ENCODE data around the gene TUBB2B. TPM values are rescaled to one million over a fixed set of nuclear protein-coding genes. Genes with fewer than 3 reads are reported as not detected.

TUBB2B gene
- total and polyA plus RNA-seq, 10 of the 15 experiments (the other 5 are each of a cell fraction or from before 2014, with no cell fraction given), result 2.6 to 75.2 (median 21.2) TPM

GRCh38 chr6:3273707-3274521 lies 46.5 kb upstream of the TUBB2B start:
- FAIRE-seq (no peak), DNase-seq (ENCODE audit: low read depth, low spot score) (no peak), ATAC-seq (peak; percentile 21; the same call in 1 of the 3 replicates)
- CTCF ChIA-PET, result interaction anchor here (1.0 kb wide), 1 partner anchor 63 kb away, joined by 3 read pairs; no protein-coding TSS in a partner anchor
- no peak for TF ChIP-seq ATF7 (IDR thresholded peaks at IDR 0.05; ENCODE audit: low read depth)
- TF ChIP-seq ZBTB33 (IDR thresholded peaks at IDR 0.05), result no peak
- TF ChIP-seq NKRF (conservative IDR thresholded peaks at IDR 0.05), result no peak
- no peak for TF ChIP-seq MAX (IDR thresholded peaks at IDR 0.05; ENCODE audit: low read depth, low read length)
- no peak for TF ChIP-seq RELA (IDR thresholded peaks at IDR 0.05; ENCODE audit: borderline replicate concordance, partially characterized antibody)
- no peak for TF ChIP-seq POLR2AphosphoS2 (IDR thresholded peaks at IDR 0.05; ENCODE audit: low read depth, low read length)
- no peak for TF ChIP-seq POLR2AphosphoS5 (IDR thresholded peaks at IDR 0.05; ENCODE audit: low read length)
- TF ChIP-seq JUNB (IDR thresholded peaks at IDR 0.05), result 0 out of 2 replicates have a peak, but pooled peaks have one; percentile 23
- 0 out of 2 replicates have a peak, but pooled peaks have one; percentile 30 for TF ChIP-seq NFIC (IDR thresholded peaks at IDR 0.05; ENCODE audit: low read depth, low read length)
- TF ChIP-seq SMARCA5 (IDR thresholded peaks at IDR 0.05), result no peak
- no peak for TF ChIP-seq SREBF1 (IDR thresholded peaks at IDR 0.05; ENCODE audit: low read length)
- TF ChIP-seq ZSCAN29 (IDR thresholded peaks at IDR 0.05), result no peak
- no peak for TF ChIP-seq CBFB (IDR thresholded peaks at IDR 0.05; ENCODE audit: low read depth)
- TF ChIP-seq RELB (IDR thresholded peaks at IDR 0.05; ENCODE audit: low read depth), result no peak
- TF ChIP-seq BHLHE40 (IDR thresholded peaks at IDR 0.05; ENCODE audit: borderline replicate concordance in 1 of 2, low read depth in 2 of 2, low read length in 1 of 2), result no peak
- Histone ChIP-seq H3K4me3 (no peak overlapping the region), H3K9me3 (replicated peaks; ENCODE audit: control insufficient read depth, insufficient read depth, low read length) (no peaks in the 10 kb centered on the region), H3K4me2 (ENCODE audit: control insufficient read depth, insufficient read depth) (no peak overlapping the region), H2AFZ (ENCODE audit: control insufficient read depth, low read depth, low read length) (no peak overlapping the region), H4K20me1 (ENCODE audit: control insufficient read depth, insufficient read depth) (no peaks in the 10 kb centered on the region), H3K27me3 (replicated peaks in 1 of 2; ENCODE audit: control insufficient read depth in 2 of 2, insufficient read depth in 2 of 2, low read length in 1 of 2) (no peaks in the 10 kb centered on the region), H3K9ac (ENCODE audit: control insufficient read depth, insufficient read depth, low read length) (no peak overlapping the region), H3K79me2 (ENCODE audit: control insufficient read depth, insufficient read depth, low read length) (no peaks in the 10 kb centered on the region), H3K4me1 (ENCODE audit: control insufficient read depth, insufficient read depth, low read length) (no peaks in the 10 kb centered on the region), H3K36me3 (ENCODE audit: control insufficient read depth in 2 of 2, insufficient read depth in 2 of 2, low read length in 1 of 2) (peaks cover 9 to 21% of the 10 kb centered on the region in 2 experiments), H3K27ac (ENCODE audit: control insufficient read depth, insufficient read depth) (no peak overlapping the region)
- RAD21 ChIA-PET (ENCODE audit: unreplicated experiment), result interaction anchor here (1.2 kb wide), 1 partner anchor 458 kb away, joined by 4 read pairs; no protein-coding TSS in a partner anchor
- POLR2A ChIA-PET, result no interaction called here
- SMC1A ChIA-PET (ENCODE audit: uncharacterized antibody, unreplicated experiment), result interaction anchor here (0.7 kb wide), 2 partner anchors 147 to 457 kb away, joined by 3 read pairs; no protein-coding TSS in a partner anchor
- 63% methylated on average over 9 of the region's 9 CpGs for WGBS (ENCODE audit: insufficient coverage, insufficient replicate concordance, low lambda C conversion rate, missing lambda C conversion rate)
- BruUV-seq (replicated peaks), result no TSS peak
- intact Hi-C loops (cut with micrococcal nuclease; ENCODE audit: unreplicated experiment) (no loop called here), in situ Hi-C loops (cut with MboI) (no loop called here)

Measured in GM12878 (cell line).